VCaP (cell line): ENCODE measurements around the gene SHLD1.

ENCODE experiments used
- H3K27ac ChIP-seq: fragments of 450-650 bp; 2 replicates; pipeline ENCODE4 v1.5.1; 2017
- TF ChIP-seq, protein P1 (sequence below): fragments of 450-650 bp; conservative IDR thresholded peaks from 2 replicates; pipeline ENCODE4 v1.5.1; 2017; ENCODE audit warnings: mild to moderate bottlenecking, moderate library complexity

The SHLD1 gene

DNA sequence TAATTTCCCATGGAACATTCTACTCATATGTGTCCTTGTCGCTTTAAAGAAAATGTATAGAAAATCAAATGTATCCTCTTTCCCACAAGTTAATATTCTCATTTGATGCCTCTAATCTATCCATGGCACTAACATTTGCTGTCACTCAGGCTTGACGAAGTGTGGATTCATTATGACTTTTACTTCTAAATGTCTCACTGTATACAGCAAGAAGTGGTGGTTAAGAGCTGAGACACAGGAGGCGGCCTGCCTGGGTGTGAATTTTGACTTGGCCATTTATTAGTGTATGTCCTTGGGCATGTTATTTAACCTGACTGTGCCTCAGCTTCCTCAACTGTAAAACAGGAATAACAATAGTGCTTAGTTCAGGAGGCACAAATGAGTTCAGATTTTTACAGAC is 130.1 kb downstream of the SHLD1 start:
- TF ChIP-seq, protein P1, sequence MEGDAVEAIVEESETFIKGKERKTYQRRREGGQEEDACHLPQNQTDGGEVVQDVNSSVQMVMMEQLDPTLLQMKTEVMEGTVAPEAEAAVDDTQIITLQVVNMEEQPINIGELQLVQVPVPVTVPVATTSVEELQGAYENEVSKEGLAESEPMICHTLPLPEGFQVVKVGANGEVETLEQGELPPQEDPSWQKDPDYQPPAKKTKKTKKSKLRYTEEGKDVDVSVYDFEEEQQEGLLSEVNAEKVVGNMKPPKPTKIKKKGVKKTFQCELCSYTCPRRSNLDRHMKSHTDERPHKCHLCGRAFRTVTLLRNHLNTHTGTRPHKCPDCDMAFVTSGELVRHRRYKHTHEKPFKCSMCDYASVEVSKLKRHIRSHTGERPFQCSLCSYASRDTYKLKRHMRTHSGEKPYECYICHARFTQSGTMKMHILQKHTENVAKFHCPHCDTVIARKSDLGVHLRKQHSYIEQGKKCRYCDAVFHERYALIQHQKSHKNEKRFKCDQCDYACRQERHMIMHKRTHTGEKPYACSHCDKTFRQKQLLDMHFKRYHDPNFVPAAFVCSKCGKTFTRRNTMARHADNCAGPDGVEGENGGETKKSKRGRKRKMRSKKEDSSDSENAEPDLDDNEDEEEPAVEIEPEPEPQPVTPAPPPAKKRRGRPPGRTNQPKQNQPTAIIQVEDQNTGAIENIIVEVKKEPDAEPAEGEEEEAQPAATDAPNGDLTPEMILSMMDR, result no peak
- H3K27ac ChIP-seq, result no peak overlapping the region

DNA sequence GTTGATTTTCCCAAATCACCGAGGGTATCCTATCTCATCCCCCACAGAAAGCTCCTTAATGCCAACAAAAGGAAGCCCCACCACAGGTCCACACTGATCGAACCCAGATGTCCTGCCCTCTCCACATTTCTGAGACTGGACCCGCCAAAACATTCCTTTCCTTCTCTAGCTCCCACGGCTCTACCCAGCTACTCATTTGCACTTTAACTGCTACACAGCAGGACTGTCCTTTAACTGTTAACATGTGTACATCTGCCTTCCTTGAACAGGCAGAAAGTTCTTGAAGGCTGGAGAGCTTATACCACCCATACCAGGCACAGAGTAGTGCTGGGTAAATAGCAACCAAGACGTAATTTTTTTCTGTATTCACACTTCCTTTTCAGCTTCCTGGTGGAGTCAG is 131.5 kb downstream of the SHLD1 start:
- peak overlapping the region; percentile 35; the same call in 1 of the 2 replicates for H3K27ac ChIP-seq
- TF ChIP-seq, protein P1, result no peak

DNA sequence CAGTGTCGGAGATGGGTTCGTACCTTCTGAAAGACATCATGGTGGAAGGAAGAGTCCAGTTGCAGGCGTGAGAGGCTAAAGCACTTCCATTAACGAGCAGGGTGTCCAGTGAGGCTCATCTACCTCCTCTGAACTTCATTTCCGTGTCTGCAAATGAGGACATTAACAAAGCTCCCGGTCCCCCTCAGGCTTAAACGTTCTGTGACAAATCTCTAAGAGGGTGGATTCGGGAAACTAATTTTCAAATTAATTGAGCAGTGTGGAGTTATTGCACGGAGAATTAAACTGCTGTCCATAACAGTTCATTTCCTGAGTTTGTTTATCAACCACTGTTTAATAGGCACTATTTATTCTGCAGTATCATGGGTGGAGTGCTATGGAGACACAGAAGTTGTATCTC is 132.0 kb downstream of the SHLD1 start:
- H3K27ac ChIP-seq, result peak overlapping the region; percentile 35; the same call in 1 of the 2 replicates
- TF ChIP-seq, protein P1, result no peak

DNA sequence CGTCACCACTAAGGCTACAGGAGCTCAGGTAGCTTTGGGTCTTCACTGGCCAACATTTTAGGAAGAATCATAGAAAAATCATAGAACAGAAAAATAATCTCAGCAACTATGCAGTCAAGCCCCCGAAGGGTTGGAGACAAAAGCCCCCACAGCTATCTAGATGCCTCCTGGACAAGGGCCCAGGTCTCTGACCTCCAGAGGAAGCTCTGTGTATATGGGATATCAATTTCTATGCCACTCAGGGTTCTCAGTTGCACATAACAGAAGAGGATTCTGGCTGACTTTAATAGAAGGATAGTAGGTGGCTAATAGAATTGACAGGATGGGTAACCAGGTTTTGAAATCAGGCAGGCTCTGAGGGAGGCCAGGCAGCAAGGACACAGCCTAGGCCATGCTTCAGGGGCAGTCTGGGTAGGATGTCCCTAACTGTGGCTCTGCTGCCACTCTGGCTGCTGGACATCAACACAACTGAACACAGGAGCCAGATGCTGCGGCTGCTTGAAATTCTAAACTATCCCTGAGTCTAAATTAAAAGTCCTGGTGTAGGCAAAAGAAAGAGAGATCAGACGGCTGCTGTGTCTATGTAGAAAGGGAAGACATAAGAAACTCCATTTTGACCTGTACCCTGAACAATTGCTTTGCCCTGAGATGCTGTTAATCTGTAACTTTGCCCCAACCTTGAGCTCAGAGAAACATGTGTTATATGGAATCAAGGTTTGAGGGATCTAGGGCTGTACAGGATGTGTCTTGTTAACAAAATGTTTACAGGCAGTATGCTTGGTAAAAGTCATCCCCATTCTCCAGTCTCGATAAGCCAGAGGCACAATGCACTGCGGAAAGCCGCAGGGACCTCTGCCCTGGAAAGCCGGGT is 134.5 kb downstream of the SHLD1 start:
- no peak overlapping the region for H3K27ac ChIP-seq
- TF ChIP-seq, protein P1, result no peak

DNA sequence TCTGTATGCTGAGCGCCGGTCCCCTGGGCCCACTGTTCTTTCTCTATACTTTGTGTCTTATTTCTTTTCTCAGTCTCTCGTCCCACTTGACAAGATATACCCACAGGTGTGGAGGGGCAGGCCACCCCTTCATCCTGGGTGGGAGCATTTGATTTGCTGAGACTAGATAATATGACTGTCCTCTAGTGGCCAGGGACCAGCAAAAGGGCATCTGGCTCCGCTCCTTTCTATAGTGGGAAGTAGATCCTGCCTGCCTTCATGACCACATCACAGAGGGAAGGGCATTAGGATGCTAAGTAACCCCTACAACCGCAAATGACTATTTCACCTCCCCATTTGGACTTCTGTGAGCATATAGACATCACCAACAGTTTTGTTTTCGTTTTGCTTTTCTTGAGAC is 135.7 kb downstream of the SHLD1 start:
- TF ChIP-seq, protein P1, result peak; percentile 9; the same call in 1 of the 2 replicates
- H3K27ac ChIP-seq, result no peak overlapping the region

DNA sequence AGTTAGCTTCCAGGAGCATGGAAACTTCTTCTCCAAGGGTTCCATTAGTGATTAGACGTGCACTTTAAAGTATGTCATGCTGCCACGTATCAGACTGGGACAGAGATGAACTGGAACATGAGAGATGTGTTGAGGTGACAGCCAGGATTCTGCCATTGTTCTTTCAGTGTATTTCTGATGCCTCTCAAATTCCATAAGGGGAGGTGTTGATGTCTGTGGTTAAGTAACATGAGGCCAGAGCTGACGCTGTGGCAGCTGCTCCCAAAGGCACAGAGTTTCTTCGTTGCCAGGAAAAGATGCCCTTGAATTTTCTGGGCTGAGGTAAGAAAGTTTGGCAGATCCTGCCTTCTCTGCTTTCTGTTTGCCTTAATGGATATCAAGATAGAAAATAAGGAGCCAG is 136.6 kb downstream of the SHLD1 start:
- no peak overlapping the region for H3K27ac ChIP-seq
- TF ChIP-seq, protein P1, result no peak

DNA sequence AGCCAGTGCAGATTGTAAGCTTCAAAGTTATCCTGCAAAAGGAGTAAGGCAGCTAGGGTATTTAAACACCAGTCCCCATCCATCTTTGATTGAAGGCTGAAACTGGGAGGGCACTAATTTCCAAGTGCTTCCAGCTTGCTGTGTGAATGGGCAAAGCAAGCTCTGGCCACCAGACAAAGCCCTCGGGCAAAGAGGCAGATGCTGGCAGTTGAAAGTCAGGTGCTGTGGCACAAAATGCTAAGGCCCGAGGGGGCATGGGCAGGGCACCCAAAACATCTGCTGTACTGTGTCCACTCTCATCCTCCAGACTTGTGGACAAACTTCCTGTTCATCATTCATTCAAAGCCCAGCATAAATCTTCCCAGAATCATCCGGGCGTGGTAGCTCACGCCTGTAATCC is 137.2 kb downstream of the SHLD1 start:
- H3K27ac ChIP-seq, result no peak overlapping the region
- TF ChIP-seq, protein P1, result no peak
